Measurements from ENCODE around the gene ZNF652. TPM values are rescaled to one million over a fixed set of nuclear protein-coding genes. Genes with fewer than 3 reads are reported as not detected.

Gene ZNF652
- total and polyA plus RNA-seq, 4 donors: 7.5 to 52.8 (median 26.7) TPM

DNA sequence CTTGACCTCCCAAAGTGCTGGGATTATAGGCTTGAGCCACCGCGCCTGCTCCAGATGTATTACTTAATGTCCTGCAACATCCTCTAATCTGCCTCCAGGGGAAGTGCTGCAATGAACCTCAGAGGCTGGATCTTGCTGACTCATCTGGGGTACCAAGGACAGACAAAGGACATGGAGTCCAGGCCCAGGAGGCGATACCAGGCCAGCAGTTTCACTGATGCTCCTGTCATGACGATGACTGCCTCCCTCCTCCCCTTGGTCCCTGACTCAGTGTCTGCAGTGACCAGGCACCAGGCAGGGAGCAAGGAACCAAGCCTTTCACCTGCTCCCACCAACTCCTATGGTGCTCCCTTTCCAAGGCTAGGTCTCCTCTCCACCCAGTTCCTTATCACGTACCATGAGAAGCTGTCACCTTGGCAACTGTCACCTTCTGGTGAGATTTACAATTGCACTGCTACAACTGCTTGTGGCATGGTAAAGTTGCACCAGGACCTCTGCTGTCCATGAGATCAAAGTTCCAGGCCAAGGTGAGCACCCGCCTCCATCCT lies 109.8 kb downstream of the ZNF652 start:
- ATAC-seq (ENCODE audit: low FRiP score): peak; percentile 48

DNA sequence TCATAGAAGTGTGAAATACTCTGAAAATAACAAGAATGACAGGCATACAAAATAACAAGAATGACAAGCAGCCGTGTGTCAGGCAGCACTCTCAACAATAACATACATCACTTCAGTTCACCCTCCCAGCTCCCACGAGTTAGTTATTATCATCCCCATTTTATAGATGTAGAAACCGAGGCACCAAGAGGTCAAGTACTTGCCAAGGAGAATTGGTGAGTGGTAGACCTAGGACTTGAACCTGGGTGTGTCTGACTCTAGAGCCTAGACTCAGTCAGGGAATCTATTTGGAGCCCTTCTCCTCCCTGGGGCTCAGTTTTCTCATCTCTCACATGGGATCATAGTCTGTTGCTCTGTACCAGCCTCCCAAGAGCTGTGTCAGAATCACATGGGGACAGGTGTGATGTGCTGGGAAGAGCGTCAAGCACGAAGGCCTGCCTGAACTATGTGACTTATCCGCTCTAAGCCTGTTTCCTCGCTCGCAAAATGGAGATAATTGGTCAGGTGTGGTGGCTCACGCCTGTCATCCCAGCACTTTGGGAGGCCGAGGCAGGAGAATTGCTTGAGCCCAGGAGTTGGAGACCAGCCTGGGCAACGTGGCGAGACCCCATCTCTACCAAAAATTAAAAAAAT lies 112.0 kb downstream of the ZNF652 start:
- H3K4me3 ChIP-seq (ENCODE audit: low read length in 2 of 2): no peak overlapping the region
- H3K9me3 ChIP-seq (ENCODE audit: control insufficient read depth, low read length): no peaks in the 10 kb centered on the region
- no peaks in the 10 kb centered on the region for H3K27me3 ChIP-seq (ENCODE audit: control insufficient read depth in 1 of 2, insufficient read depth in 2 of 2, low read length in 1 of 2)
- no peak overlapping the region for H3K27ac ChIP-seq (ENCODE audit: low read depth in 1 of 2, low read length in 2 of 2)
- ATAC-seq (ENCODE audit: low FRiP score) (no peak), DNase-seq (no peak)
- H3K36me3 ChIP-seq (ENCODE audit: control insufficient read depth in 1 of 2, insufficient read depth in 2 of 2, low read length in 1 of 2): no peaks in the 10 kb centered on the region
- 87 to 88% methylated on average over 12 of the region's 12 CpGs for whole genome bisulfite sequencing, 2 donors
- intact Hi-C loops (cut with DNase I): no loop called here
- H3K4me1 ChIP-seq (ENCODE audit: control insufficient read depth in 1 of 2, insufficient read depth in 2 of 2, low read length in 2 of 2): no peaks in the 10 kb centered on the region

More for the DNA sequence above, 109.8 kb downstream of the ZNF652 start:
- no peaks in the 10 kb centered on the region for H3K4me1 ChIP-seq (ENCODE audit: control insufficient read depth in 1 of 2, insufficient read depth in 2 of 2, low read length in 2 of 2)
- 93% methylated on average over 6 of the region's 6 CpGs for WGBS, 2 donors
- H3K9me3 ChIP-seq (ENCODE audit: control insufficient read depth, low read length): no peaks in the 10 kb centered on the region
- DNase-seq: no peak
- no peak overlapping the region for H3K27ac ChIP-seq (ENCODE audit: low read depth in 1 of 2, low read length in 2 of 2)
- no peaks in the 10 kb centered on the region for H3K36me3 ChIP-seq (ENCODE audit: control insufficient read depth in 1 of 2, insufficient read depth in 2 of 2, low read length in 1 of 2)
- H3K27me3 ChIP-seq (ENCODE audit: control insufficient read depth in 1 of 2, insufficient read depth in 2 of 2, low read length in 1 of 2): no peaks in the 10 kb centered on the region
- no peak overlapping the region for H3K4me3 ChIP-seq (ENCODE audit: low read length in 2 of 2)
- intact Hi-C loops (cut with DNase I): no loop called here

DNA sequence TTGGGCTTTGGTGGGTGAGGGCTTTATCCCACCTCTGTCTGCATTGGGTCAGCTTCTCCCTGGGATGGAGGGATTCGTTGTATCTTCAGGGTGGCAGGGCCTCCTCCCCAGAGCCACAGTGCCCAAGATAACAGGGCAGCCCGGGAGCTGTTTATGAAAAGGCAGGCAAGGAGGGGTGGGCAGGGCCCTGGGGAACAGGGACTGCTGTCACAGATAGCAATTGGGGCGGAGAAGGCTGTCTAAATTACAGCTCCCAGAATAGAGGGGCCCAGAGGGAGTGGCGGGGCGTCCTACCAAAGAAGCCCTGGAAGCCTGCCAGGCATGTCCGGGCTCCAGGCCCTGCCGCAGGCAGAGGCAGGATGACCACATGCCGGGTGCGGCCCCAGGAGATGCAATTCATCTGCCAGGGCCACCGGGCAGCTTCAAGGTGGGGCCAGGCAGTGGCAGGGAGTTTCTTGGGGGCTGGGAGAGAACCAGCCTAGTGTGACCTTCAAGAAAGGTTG lies 112.7 kb downstream of the ZNF652 start:
- WGBS, 2 donors: 3 to 8% methylated on average over 10 of the region's 10 CpGs
- intact Hi-C loops (cut with DNase I): no loop called here
- no peaks in the 10 kb centered on the region for H3K36me3 ChIP-seq (ENCODE audit: control insufficient read depth in 1 of 2, insufficient read depth in 2 of 2, low read length in 1 of 2)
- H3K27me3 ChIP-seq (ENCODE audit: control insufficient read depth in 1 of 2, insufficient read depth in 2 of 2, low read length in 1 of 2): no peaks in the 10 kb centered on the region
- no peak overlapping the region for H3K4me3 ChIP-seq (ENCODE audit: low read length in 2 of 2)
- no peak for ATAC-seq (ENCODE audit: low FRiP score)
- no peak overlapping the region for H3K27ac ChIP-seq (ENCODE audit: low read depth in 1 of 2, low read length in 2 of 2)
- H3K9me3 ChIP-seq (ENCODE audit: control insufficient read depth, low read length): no peaks in the 10 kb centered on the region
- no peaks in the 10 kb centered on the region for H3K4me1 ChIP-seq (ENCODE audit: control insufficient read depth in 1 of 2, insufficient read depth in 2 of 2, low read length in 2 of 2)
- peak; percentile 53 to 79 for DNase-seq

DNA sequence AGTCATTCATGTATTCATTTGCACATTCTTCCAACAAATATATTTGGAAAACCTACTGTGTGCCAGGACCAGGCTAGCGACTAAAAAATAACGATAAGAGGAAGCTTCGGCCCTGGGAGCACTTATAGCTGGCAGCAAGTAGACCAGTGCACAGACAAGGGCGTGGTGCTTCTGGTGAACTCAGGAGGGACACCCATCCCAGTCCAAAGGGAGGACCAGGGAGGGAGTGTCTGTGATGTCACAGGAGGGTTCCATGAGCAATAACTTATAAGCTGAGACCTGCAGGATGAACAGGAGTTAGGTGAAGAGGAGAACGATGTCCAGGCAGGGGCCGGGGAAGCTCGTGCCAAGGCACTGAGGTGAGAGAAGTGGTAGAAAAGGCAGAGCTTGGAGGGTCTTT lies 114.1 kb downstream of the ZNF652 start:
- Histone ChIP-seq H3K36me3 (ENCODE audit: control insufficient read depth in 1 of 2, insufficient read depth in 2 of 2, low read length in 1 of 2) (no peaks in the 10 kb centered on the region), H3K27ac (ENCODE audit: low read depth in 1 of 2, low read length in 2 of 2) (no peak overlapping the region), H3K4me3 (ENCODE audit: low read length in 2 of 2) (no peak overlapping the region), H3K9me3 (ENCODE audit: control insufficient read depth, low read length) (no peaks in the 10 kb centered on the region), H3K27me3 (ENCODE audit: control insufficient read depth in 1 of 2, insufficient read depth in 2 of 2, low read length in 1 of 2) (no peaks in the 10 kb centered on the region), H3K4me1 (ENCODE audit: control insufficient read depth in 1 of 2, insufficient read depth in 2 of 2, low read length in 2 of 2) (no peaks in the 10 kb centered on the region)
- no peak for DNase-seq
- intact Hi-C loops (cut with DNase I): no loop called here
- 89 to 90% methylated on average over 7 of the region's 7 CpGs for WGBS, 2 donors
- no peak for ATAC-seq (ENCODE audit: low FRiP score)

GRCh38 chr17:49244839-49245238 lies 117.2 kb downstream of the ZNF652 start:
- WGBS, 2 donors: 88 to 94% methylated on average over 4 of the region's 4 CpGs

More at GRCh38 chr17:49244839-49245238, 117.2 kb downstream of the ZNF652 start:
- intact Hi-C loops (cut with DNase I): no loop called here
- ATAC-seq (ENCODE audit: low FRiP score) (no peak), DNase-seq (no peak)
- Histone ChIP-seq H3K27ac (ENCODE audit: low read depth in 1 of 2, low read length in 2 of 2) (no peak overlapping the region), H3K9me3 (ENCODE audit: control insufficient read depth, low read length) (no peaks in the 10 kb centered on the region), H3K36me3 (ENCODE audit: control insufficient read depth in 1 of 2, insufficient read depth in 2 of 2, low read length in 1 of 2) (no peaks in the 10 kb centered on the region), H3K27me3 (ENCODE audit: control insufficient read depth in 1 of 2, insufficient read depth in 2 of 2, low read length in 1 of 2) (no peaks in the 10 kb centered on the region), H3K4me1 (ENCODE audit: control insufficient read depth in 1 of 2, insufficient read depth in 2 of 2, low read length in 2 of 2) (no peaks in the 10 kb centered on the region), H3K4me3 (ENCODE audit: low read length in 2 of 2) (no peak overlapping the region)

Small RNAs within 50 kb of the gene (microRNA-seq; reads per million reads assigned to microRNA genes)
- gene MIR6129: 0 reads per million in 2 donors

Other genes starting within 250 kb of the ZNF652 start
- under 1 TPM; 0.13 to 0.15 TPM for gene B4GALNT2, start 229.5 kb downstream of the ZNF652 start, total RNA-seq
- not detected for gene B4GALNT2, start 229.5 kb downstream of the ZNF652 start, polyA plus RNA-seq
- 1 to 10 TPM; 1.6 to 1.8 TPM for gene GNGT2, start 151.7 kb downstream of the ZNF652 start, total RNA-seq
- 1 to 10 TPM in 1 of 2 donors, under 1 TPM in 1; 1.00 to 4.0 TPM for gene GNGT2, start 151.7 kb downstream of the ZNF652 start, polyA plus RNA-seq
- 10 to 100 TPM in 1 of 2 donors, 1 to 10 TPM in 1; 8.8 to 12.3 TPM for gene ABI3, start 151.5 kb downstream of the ZNF652 start, total RNA-seq
- 1 to 10 TPM in 1 of 2 donors, under 1 TPM in 1; 0.77 to 3.5 TPM for gene ABI3, start 151.5 kb downstream of the ZNF652 start, polyA plus RNA-seq
- gene PHOSPHO1, start 131.5 kb downstream of the ZNF652 start, total RNA-seq: 1 to 10 TPM; 2.0 TPM
- gene PHOSPHO1, start 131.5 kb downstream of the ZNF652 start, polyA plus RNA-seq: under 1 TPM in 1 of 2 donors, not detected in 1; 0.72 TPM
- gene PHB1, start 52.6 kb upstream of the ZNF652 start, total RNA-seq: 10 to 100 TPM; 73.2 to 76.0 TPM
- gene PHB1, start 52.6 kb upstream of the ZNF652 start, polyA plus RNA-seq: 10 to 100 TPM; 67.9 to 91.3 TPM
- 10 to 100 TPM; 36.9 to 55.7 TPM for gene NGFR, start 133.0 kb upstream of the ZNF652 start, total RNA-seq
- gene NGFR, start 133.0 kb upstream of the ZNF652 start, polyA plus RNA-seq: 1 to 10 TPM in 1 of 2 donors, under 1 TPM in 1; 0.75 to 1.4 TPM
- gene NXPH3, start 213.6 kb upstream of the ZNF652 start, total RNA-seq: 10 to 100 TPM; 72.0 to 87.5 TPM
- 10 to 100 TPM; 40.4 to 59.1 TPM for gene NXPH3, start 213.6 kb upstream of the ZNF652 start, polyA plus RNA-seq

Data from aorta (tissue), 5 donors.